HepG2 (cell line): ENCODE data around the gene ERBB3. TPM values are rescaled to one million over a fixed set of nuclear protein-coding genes. Genes with fewer than 3 reads are reported as not detected.

Experiments used
- AHR ChIP-seq: IDR thresholded peaks from 2 replicates; pipeline ENCODE4 v1.6.1; 2018; ENCODE audit warnings: missing genetic modification reagents, missing compliant biosample characterization
- ATF5 ChIP-seq: sonication (generic); formaldehyde crosslinking; IDR thresholded peaks from 2 replicates; pipeline ENCODE4 v1.4.0; 2020; ENCODE audit warnings: mild to moderate bottlenecking, low read depth, missing genetic modification reagents
- EP300 ChIP-seq, 3 experiments: sonication (generic) in 1 of 3; formaldehyde crosslinking in 1 of 3; IDR thresholded peaks; 2 replicates each; pipeline versions ENCODE4 v1.5.1 to v1.6.1; 2011 to 2020; ENCODE audit warnings: low read depth in 2 of 3, low read length in 2 of 3, borderline replicate concordance in 1 of 3, improper control_type of control experiment in 1 of 3, mild to moderate bottlenecking in 1 of 3, missing genetic modification reagents in 1 of 3, moderate library complexity in 1 of 3
- FOXK2 ChIP-seq: fragments of 450-650 bp; IDR thresholded peaks from 2 replicates; pipeline ENCODE4 v1.6.1; 2016
- FOXP4 ChIP-seq: sonication (generic); formaldehyde crosslinking; IDR thresholded peaks from 2 replicates; pipeline ENCODE4 v1.4.0; 2020; ENCODE audit warnings: missing genetic modification reagents
- HNF4G ChIP-seq, 2 experiments: sonication (generic) in 1 of 2; formaldehyde crosslinking in 1 of 2; IDR thresholded peaks; 2 replicates each; pipeline versions ENCODE4 v1.4.0 to v1.6.1; 2011 to 2020; ENCODE audit warnings: borderline replicate concordance in 2 of 2, low read depth in 2 of 2, mild to moderate bottlenecking in 2 of 2, low read length in 1 of 2, missing genetic modification reagents in 1 of 2, moderate library complexity in 1 of 2
- HOXA3 ChIP-seq: sonication (generic); formaldehyde crosslinking; IDR thresholded peaks from 2 replicates; pipeline ENCODE4 v1.5.0; 2020; ENCODE audit warnings: missing genetic modification reagents
- IRF2 ChIP-seq: IDR thresholded peaks from 2 replicates; pipeline ENCODE4 v1.6.1; 2018; ENCODE audit warnings: missing genetic modification reagents, missing compliant biosample characterization
- LCORL ChIP-seq, 2 experiments: fragments of 450-650 bp in 1 of 2; sonication (generic) in 1 of 2; formaldehyde crosslinking in 1 of 2; IDR thresholded peaks; 2 replicates each; pipeline versions ENCODE4 v1.5.0 to v1.6.1; 2017 to 2020; ENCODE audit warnings: antibody characterized with exemption in 1 of 2, missing genetic modification reagents in 1 of 2
- MTF2 ChIP-seq: sonication (generic); formaldehyde crosslinking; IDR thresholded peaks from 2 replicates; pipeline ENCODE4 v1.5.0; 2020; ENCODE audit warnings: missing genetic modification reagents, borderline replicate concordance
- MYNN ChIP-seq: sonication (generic); formaldehyde crosslinking; IDR thresholded peaks from 2 replicates; pipeline ENCODE4 v1.4.0; 2020; ENCODE audit warnings: mild to moderate bottlenecking, low read depth, missing genetic modification reagents
- NR2F6 ChIP-seq, 2 experiments: IDR thresholded peaks; 2 replicates each; pipeline ENCODE4 v1.6.1; 2016; ENCODE audit warnings: antibody characterized with exemption in 1 of 2, mild to moderate bottlenecking in 1 of 2
- PATZ1 ChIP-seq: sonication (generic); formaldehyde crosslinking; IDR thresholded peaks from 2 replicates; pipeline ENCODE4 v1.4.0; 2020; ENCODE audit warnings: missing genetic modification reagents
- PBX3 ChIP-seq: sonication (generic); formaldehyde crosslinking; IDR thresholded peaks from 2 replicates; pipeline ENCODE4 v1.8.1; 2023; ENCODE audit warnings: missing genetic modification reagents, inconsistent platforms, borderline replicate concordance
- RAD21 ChIP-seq: fragments of 450-650 bp; formaldehyde crosslinking; IDR thresholded peaks from 2 replicates; pipeline ENCODE4 v1.5.0; 2020; ENCODE audit warnings: mild to moderate bottlenecking
- RARA ChIP-seq: IDR thresholded peaks from 2 replicates; pipeline ENCODE4 v1.6.1; 2016; ENCODE audit warnings: missing genetic modification reagents, missing compliant biosample characterization
- XBP1 ChIP-seq: sonication (generic); formaldehyde crosslinking; IDR thresholded peaks from 2 replicates; pipeline ENCODE4 v1.5.0; 2020; ENCODE audit warnings: missing genetic modification reagents
- YY1 ChIP-seq: IDR thresholded peaks from 2 replicates; pipeline ENCODE4 v1.6.1; 2011; ENCODE audit warnings: low read length, low read depth, moderate library complexity, mild to moderate bottlenecking; ENCODE audit not compliant: insufficient read depth, insufficient replicate concordance
- ZFY ChIP-seq: sonication (generic); formaldehyde crosslinking; IDR thresholded peaks from 2 replicates; pipeline ENCODE4 v1.4.0; 2020; ENCODE audit warnings: missing genetic modification reagents
- ZIK1 ChIP-seq: sonication (generic); formaldehyde crosslinking; IDR thresholded peaks from 2 replicates; pipeline ENCODE4 v1.5.0; 2020; ENCODE audit warnings: mild to moderate bottlenecking, low read depth, missing genetic modification reagents, borderline replicate concordance
- ZNF746 ChIP-seq: sonication (generic); formaldehyde crosslinking; IDR thresholded peaks from 2 replicates; pipeline ENCODE4 v1.8.0; 2022; ENCODE audit warnings: mild to moderate bottlenecking, missing genetic modification reagents
- ZSCAN25 ChIP-seq: sonication (generic); formaldehyde crosslinking; IDR thresholded peaks from 2 replicates; pipeline ENCODE4 v1.8.0; 2022; ENCODE audit warnings: mild to moderate bottlenecking, missing genetic modification reagents
- polyA plus RNA-seq, 8 experiments: library from polyadenylated mRNA; depleted of rRNA in 3 of 8; stranded (reverse) in 7 of 8; unstranded in 1 of 8; fragments of >200 nt; fragmentation: Illumina TruSeq in 4 of 8; extraction: Trizol in 4 of 8; gene quantifications; 2 replicates each; pipeline versions ENCODE4 v1.2.1 to v1.2.3, GENCODE V29; 2011 to 2016; ENCODE audit warnings: low read depth in 4 of 8, missing spikeins in 1 of 8, mixed read lengths in 1 of 8; ENCODE audit not compliant: insufficient read depth in 1 of 8
- total RNA-seq, 5 experiments: library from RNA; depleted of rRNA; stranded (reverse); fragments of >200 nt; fragmentation: Illumina TruSeq; extraction: Trizol; gene quantifications; 2 replicates each; pipeline ENCODE4 v1.2.3, GENCODE V29; 2016; ENCODE audit warnings: low read depth in 1 of 5

ERBB3 gene
- total and polyA plus RNA-seq, 2 of the 13 experiments (the other 11 are each of a cell fraction or from before 2014, with no cell fraction given) = 93.6 to 358 TPM

GRCh38 chr12:56078931-56079722 is 838 bp upstream of the ERBB3 start (continued):
- TF ChIP-seq RARA (0 out of 2 replicates have a peak, but pooled peaks have one; percentile 11), IRF2 (CRISPR knock-in tag) (peak; percentile 39; the same call in 1 of the 2 replicates), HOXA3 (peak; percentile 66; the same call in 1 of the 2 replicates), RAD21 (CRISPR knock-in tag) (peak; percentile 80), HNF4G (IDR thresholded peaks at IDR 0.05; ENCODE audit: borderline replicate concordance, low read depth, low read length) (no peak), HNF4G (CRISPR knock-in tag; IDR thresholded peaks at IDR 0.05; ENCODE audit: borderline replicate concordance, low read depth) (peak; percentile 34; the same call in 1 of the 2 replicates), ZNF746 (CRISPR knock-in tag) (0 out of 2 replicates have a peak, but pooled peaks have one; percentile 13), NR2F6 (IDR thresholded peaks at IDR 0.05) (no peak), NR2F6 (CRISPR knock-in tag; IDR thresholded peaks at IDR 0.05) (peak; percentile 21; the same call in 1 of the 2 replicates), FOXK2 (no peak), ZSCAN25 (CRISPR knock-in tag) (peak; percentile 56), YY1 (peak; percentile 52), EP300 (IDR thresholded peaks at IDR 0.05; ENCODE audit: low read depth in 2 of 2, low read length in 2 of 2) (0 out of 4 replicates have a peak, but pooled peaks of 1 of the 2 experiments have one; percentile 22), EP300 (CRISPR knock-in tag; IDR thresholded peaks at IDR 0.05; ENCODE audit: borderline replicate concordance) (no peak; the same call in 1 of the 2 replicates), ZIK1 (CRISPR knock-in tag) (no peak), PATZ1 (peak; percentile 90), XBP1 (no peak), MTF2 (CRISPR knock-in tag) (peak; percentile 61; the same call in 1 of the 2 replicates), FOXP4 (peak; percentile 41; the same call in 1 of the 2 replicates), ATF5 (no peak), PBX3 (no peak), LCORL (IDR thresholded peaks at IDR 0.05) (peak; percentile 72; the same call in 1 of the 2 replicates), LCORL (CRISPR knock-in tag; IDR thresholded peaks at IDR 0.05) (peak; percentile 100), ZFY (CRISPR knock-in tag) (peak; percentile 57), MYNN (CRISPR knock-in tag) (0 out of 2 replicates have a peak, but pooled peaks have one; percentile 17), AHR (peak; percentile 72; the same call in 1 of the 2 replicates)
